DMS53 treated with DMSO at 0.1 percent for 48 hours (cell line): ENCODE measurements around the gene CETP.
"Not testable (repeated sequence)": the region's sequence is repeated elsewhere in the genome, so short reads cannot be mapped to it uniquely, and the experiment has no call there.

Experiments used
- DNase-seq: peaks from one replicate; lab custom pipeline; 2025; ENCODE audit not compliant: unreplicated experiment; lab: John Stamatoyannopoulos, UW

The CETP gene

DNA sequence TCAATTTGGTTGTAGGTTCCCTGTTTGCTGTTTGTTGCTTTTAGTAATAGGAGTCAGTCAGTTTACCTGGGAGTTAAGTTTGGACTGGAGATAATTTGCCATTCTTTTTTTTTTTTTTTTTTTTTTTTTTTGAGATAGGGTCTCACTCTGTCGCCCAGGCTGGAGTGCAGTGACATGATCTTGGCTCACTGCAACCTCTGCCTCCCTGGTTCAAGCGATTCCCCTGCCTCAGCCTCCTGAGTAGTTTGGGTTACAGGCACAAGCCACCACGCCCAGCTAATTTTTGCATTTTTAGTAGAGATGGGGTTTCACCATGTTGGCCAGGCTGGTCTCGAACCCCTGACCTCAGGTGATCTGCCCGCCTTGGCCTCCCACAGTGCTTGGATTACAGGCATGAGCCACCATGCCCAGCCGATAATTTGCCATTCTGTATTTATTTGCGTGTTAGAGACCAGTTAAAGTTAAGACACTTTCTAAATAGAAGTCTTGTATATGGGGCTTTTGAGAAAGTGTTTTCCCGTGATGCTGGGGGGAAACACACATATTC, 27.1 kb upstream of the CETP start:
- not testable (repeated sequence) for DNase-seq

DNA sequence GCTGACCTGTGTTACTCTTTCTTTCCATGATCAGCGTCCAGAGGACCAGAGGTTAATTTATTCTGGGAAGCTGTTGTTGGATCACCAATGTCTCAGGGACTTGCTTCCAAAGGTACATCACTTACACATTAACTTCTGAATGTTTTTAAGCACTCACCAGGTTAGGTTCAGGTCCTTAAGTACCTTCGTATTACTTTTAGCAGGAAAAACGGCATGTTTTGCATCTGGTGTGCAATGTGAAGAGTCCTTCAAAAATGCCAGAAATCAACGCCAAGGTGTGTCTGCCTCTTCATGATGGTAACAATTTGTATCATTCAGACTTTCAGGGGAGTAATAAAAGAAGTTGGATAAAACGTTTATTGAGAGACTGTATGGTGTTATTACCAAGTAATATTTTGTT, 26.5 kb upstream of the CETP start:
- no peak for DNase-seq

DNA sequence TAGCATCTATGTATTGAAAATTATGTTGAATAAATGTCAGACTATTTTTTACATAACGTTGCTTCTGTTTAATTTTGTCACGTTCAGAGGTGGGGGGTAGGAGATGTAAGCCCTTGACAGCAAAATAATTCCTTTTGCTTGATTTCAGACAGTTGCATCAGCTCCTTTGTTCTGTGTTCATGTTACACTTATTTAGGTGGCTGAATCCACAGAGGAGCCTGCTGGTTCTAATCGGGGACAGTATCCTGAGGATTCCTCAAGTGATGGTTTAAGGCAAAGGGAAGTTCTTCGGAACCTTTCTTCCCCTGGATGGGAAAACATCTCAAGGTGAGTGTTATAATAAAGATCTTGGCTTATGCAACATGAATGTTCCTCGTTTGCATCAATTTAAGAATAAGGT, 25.3 kb upstream of the CETP start:
- peak; percentile 19 for DNase-seq

DNA sequence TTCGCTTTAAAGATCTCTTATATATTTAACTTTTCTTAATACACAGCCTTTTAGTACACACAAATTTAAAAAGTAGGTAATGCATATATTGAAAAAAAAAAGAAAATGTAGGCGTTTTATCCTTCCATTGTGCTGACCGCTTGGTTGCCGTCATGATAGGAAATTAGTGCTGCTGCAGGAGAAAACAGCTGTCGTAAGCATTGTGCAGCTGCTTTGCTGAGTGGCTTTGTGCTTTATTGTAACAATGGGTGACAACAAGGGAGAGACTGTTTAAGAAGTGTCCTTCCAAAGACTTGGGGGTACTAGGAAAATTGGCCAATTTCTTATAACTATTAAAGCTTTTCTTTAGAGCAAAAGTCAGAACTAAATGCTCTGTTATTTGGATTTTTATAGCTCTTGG, 24.8 kb upstream of the CETP start:
- DNase-seq: no peak

DNA sequence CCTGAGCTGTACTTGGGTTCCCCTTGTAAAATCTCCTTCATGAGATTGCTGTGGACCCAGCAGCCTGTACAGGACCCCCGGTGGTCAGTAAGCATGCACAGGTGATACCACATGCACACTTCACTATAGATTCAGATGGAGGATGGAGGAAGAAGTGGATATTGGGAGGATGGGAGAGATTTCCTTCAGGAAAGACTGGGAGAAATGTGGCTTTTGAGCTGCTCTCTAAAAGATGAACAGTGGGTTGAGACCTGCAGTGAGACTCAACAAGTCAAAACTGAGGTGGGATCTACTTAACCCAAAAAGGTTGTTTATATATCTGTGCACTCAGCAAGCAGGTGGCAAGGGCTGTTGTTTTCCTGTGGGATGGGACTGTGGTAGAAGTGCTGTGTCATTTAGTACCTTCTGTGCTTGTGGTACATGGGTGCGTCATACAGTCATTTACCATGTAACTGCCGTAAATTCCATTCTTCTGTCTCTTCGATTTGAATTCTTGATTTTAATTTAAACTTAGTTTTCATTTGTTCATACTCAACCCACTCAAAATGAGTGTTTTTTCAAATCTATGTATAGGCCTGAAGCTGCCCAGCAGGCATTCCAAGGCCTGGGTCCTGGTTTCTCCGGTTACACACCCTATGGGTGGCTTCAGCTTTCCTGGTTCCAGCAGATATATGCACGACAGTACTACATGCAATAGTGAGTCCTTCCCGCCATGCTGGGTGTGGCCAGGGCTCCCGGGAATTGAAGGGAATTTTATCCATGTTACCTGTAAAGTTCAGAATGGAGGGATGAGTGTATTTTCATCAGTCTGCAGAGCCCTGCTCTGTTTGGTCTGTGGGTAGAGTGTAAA, 22.9 kb upstream of the CETP start:
- no peak for DNase-seq

DNA sequence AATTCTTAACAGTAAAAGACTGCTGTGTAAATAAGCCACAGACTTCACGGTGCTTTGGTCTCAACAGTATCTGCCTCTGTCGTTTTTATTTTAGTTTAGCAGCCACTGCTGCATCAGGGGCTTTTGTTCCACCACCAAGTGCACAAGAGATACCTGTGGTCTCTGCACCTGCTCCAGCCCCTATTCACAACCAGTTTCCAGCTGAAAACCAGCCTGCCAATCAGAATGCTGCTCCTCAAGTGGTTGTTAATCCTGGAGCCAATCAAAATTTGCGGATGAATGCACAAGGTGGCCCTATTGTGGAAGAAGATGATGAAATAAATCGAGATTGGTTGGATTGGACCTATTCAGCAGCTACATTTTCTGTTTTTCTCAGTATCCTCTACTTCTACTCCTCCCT, 21.9 kb upstream of the CETP start:
- no peak for DNase-seq

DNA sequence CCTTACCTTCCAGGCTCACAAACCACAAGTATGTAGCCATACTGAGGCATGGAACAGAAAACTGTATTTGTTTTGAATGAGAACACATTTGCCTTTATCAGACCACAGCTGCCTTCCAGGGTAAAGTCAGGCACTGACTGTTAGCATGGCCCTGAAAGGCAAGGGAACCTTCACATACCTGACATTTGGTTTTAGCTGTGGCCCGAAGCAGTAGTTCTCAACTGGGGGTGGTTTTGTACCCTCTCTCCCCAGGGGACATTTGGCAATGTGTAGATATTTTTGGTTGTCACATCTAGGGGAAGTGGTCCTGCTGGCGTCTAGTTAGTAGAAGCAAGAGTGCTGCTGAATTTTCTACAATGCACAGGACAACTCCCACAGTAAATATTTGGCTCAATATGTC, 20.7 kb upstream of the CETP start:
- DNase-seq: no peak

DNA sequence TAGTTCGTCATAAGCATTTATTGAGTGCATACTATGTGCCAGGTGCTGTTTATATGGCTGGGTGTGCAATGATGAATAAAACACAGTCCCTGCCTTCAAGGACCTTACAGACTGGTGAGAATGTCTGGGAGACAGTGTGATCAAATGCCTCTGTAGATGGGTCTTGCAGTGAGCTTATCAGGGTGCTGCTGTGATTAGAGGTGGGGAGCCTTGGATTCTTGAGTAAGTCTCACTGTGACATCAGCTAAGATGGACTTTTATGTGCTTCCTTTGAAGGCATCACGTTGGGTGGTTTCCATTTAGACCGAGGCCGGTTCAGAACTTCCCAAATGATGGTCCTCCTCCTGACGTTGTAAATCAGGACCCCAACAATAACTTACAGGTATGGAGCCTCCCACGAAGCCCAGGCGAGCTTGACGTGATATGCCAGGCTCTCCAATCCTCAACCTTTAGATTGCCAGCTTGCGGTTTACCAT, 19.9 kb upstream of the CETP start:
- no peak for DNase-seq

DNA sequence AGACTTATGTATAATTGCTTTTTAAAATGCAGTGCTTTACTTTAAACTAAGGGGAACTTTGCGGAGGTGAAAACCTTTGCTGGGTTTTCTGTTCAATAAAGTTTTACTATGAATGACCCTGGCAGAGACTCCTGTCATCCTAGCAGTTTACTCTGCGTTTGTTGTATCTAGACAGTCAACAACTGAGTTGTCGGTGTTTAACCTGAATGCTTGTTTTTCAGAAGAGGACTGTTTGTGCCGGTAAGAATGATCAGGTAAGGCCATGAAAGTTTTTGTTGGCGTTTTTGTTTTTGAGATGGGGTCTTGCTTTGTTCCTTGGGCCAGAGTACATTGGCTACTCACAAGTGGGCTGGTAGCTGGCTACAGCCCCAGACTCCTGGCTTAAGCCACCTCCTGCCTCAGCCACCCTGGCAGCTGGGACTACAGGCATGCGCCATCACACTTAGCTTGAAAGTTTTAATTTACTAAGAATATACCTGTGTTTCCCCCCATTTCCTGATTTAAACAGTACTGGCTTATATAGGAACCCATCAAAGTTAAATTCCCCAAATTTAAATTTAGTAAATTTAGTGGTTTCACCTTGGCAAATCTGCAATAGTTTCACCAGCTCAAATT, 17.9 kb upstream of the CETP start:
- DNase-seq: no peak

DNA sequence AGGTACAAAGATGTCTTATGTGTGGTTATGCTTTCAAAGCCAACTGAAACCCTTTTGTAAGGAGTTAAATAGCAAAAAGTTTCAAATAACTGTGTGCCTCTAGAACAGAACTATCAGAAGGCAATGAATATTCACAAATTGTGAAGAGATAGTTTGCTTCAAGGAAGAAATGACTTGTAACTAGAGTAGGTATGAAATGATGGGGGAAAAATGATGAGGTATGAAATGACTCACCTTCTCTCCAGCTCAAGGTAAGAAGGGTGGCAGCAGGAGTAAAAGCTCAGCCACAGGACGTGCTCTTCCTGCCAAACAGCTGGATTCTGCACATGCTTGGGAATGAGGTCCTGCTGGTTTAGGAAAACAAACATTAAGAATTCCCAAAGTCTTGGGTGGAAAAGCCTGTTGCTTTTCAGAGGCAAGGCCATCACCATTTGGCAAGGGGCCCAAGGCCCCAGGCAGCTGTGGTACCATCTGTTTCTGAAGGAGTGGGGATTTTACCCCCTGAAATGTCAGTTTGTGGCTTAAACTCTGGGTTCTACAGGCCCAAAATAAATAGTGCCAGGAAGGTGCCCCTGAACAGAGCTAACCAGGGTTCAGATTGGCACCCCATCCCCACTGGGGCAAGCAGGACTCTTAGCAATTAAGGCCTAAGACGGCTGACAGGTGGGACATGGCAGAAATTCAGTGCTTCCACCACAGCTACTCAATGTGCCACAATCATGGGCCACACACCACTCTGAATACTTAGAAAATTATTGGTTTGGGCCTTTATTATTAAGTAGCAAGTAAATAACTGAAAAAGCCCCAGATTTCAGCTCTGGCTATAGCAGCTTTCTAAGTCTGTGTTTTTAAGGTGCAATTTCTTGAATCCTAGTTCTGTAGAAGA, 16.6 kb upstream of the CETP start:
- DNase-seq: peak; percentile 34

DNA sequence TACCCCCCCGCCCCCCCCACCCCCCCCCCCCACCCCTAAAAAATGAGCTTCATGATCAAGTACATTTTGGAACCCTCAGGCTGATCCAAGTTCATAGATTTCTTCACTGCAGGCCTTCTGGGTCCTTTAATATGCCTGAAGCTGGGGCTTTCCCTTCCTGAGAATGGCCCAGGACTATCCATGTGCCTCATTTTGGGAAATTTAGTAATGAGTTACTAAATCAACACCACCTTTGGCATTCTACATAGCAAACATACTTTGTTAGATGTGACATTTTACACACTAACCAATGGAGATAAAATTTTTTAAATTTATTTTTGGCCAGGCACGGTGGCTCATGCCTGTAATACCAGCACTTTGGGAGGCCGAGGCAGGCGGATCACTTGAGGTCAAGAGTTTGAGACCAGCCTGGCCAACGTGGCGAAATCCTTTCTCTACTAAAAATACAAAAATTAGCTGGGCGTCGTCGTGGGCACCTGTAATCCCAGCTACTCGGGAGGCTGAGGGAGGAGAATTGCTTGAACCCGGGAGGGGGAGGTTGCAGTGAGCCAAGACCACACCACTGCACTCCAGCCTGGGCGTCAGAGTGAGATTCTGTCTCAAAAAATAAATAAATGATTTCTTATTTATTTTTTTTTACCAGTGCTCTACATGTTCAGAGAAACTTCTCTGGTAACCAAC, 15.8 kb upstream of the CETP start:
- DNase-seq: no peak

DNA sequence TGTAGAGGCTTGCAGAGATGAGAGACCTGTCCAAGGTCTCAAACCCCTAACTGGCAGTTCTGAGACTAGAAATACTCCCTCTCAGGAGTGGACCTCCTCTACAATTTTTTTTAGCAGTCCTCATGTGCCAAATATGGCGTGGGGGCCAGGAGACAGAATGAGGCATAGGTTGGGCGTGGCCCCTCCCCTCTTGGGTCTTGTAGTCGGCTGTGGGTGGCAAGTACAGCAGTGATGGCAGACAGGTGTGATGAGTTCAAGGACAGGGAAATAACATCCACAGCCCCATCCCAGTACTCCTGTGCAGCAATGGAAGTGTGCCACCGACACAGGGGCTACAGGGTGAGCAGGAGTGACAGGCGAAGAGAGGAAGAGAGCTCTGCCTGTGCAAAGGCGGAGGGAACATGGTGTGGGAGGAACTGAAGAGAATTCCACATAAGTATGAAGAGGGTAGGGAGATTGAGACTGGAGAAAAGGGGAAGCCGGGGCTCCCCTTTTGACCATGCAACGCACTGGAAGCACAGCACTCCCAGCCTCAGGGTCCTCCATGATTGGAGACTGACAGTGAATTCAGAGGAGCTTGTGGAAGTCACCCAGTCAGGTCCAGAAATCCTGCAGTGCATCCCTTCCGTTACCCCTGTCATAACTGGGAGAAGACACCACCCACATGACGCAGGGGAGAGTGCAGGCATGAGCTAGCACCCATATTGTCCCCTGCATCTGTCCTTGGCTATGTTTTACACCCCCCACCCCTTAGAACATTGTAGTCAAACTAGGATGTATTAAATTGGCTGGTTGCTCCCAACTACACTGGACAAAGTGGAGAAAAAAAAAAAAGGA, 14.8 kb upstream of the CETP start:
- DNase-seq: no peak

DNA sequence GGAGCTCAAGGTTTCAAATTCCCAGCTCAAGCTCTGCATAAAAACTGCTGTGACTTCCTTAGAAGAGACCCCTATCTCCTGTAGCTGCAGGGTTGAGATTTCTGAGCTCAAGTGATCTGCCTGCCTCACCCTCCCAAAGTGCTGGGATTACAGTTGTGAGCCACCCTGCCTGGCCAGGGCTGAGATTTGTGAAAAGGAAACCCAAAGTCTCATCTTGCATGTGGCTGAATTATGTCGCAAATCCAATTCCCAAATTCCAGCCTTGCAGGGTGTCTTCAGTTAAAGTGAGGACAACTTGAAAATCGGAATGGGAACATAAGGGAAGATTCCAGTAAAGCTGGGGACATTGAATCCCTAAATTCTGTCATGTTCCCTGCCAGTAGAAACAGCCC, 14.2 kb upstream of the CETP start:
- DNase-seq: no peak

DNA sequence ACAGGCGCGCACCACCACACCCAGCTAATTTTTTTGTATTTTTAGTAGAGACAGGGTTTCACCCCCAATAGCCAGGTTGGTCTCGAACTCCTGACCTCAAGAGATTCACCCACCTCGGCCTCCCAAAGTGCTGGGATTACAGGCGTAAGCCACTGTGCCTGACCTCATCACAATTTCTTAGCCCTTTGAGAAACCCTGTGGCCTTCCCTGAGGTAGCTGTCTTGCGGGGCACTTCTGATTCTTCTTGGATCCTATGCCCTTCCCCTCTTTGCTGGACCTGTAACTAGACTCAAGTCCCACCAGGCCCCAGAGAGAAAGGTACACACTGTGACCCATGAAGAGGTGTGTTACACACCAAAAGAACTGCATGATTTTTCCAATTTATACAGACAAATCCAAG, 13.5 kb upstream of the CETP start:
- no peak for DNase-seq

DNA sequence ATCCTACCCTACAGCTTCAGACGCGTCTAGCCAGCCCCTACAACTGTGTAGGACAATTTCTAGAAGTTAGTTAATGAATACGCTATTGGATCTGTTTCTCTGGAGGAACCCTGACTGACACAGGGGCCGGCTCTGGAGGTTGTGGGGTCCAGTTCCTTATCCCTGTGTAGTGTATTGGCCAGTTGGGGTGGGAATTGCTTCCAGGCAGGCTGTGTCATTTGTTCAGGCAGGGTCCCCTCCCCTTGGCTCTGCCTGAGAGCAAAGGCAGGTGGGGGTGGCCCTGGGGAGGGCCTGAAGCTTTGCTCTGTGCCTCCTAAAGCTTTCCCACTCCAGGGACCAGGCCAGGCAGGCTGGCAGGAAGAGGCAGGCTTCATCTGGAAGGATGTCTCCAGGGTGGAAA, 11.7 kb upstream of the CETP start:
- DNase-seq: no peak

DNA sequence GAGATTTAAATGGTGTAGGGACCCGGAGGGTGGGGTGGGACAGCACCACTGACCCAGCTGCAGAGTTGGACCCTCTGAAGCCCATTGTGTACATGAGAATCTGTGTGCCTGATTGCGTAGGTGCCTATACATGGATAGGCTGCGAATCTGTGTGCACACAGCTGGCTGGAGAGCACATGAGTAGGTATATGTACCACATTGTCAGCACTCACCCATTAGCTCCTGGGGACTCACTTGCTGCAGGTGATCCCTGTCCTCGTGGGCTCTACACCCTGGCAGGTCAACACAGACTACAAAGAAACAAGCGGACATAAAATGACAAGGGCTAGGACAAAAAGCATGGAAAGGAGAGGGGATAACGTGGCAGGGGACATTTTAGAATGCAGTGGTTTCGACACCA, 11.3 kb upstream of the CETP start:
- DNase-seq: no peak

DNA sequence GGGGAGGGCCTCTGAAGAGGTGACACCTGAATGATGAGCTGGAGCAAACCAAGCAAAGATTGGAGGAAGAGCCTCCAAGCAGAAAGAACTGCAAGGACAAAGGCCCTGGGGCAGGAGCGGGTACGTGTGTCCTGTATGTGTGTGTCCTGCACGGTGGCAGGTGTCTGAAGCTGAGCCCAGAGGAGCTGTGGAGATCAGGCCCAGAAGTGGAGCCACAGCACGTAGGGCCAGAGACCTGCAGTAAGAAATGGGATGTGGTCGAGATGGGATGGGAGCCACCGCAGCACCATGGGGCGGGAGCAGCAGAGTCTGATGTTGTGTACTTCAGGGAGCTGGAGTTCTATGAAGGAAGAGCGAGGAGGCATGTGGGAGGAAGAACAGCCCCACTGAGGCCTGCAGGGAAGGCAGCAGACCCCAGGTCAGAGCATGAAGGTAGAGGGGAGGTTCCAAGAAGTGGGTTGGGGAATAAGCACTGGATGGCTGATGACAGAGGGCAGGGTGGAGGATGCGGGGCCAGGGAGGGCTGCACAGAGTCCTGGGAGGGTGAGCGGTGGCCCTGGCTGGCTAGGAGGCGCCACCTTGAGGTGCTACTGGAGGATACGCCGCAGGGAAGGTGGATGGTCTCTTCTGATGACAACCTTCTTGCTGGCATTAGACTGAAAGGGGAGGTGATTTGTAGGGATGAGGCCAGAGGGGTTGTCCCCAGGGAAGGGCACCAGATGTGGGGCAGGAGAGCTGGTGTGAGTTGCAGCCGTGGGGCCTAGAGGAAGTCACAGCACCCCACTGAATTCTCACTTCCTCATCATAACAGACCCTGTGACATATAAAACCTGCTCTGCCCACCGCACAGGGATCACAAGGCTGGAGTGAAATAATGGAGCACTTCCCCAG, 10.6 kb upstream of the CETP start:
- peak; percentile 49 for DNase-seq

DNA sequence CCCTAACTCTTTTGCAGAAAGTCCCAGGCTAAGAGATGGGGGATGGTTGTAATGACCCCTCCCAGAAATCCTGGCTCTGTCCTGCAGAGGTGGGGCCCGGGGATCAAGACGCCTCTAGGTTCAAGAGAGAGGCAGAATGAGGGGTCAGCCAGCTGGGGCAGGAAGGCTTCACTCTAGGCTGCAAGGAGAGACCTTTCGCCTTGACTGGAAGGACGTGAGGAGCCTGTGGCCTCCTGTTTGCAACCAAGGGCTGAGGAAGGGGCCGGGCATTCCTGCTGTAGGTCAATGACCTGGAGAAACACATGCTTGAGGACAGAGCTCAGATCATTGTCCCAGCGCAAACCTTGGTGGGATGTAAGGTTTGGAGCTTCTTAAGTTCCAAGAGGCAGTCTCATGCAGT, 8.7 kb upstream of the CETP start:
- no peak for DNase-seq

DNA sequence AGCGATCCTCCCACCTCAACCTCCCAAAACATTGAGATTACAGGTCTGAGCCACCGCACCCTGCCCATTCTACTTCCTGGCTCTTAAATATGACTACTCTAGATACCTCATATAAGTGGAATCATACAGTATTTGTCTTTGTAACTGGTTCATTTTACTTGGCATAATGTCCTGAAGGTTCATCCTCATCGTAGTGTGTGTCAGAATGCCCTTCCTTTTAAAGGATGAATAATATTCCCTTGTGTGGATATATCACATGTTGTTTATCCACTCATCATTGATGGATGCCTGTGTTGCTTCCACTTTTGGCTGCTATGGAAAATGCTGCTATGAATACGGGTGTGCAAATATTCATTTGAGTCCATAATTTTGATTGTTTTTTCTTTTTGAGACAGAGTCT, 5.7 kb upstream of the CETP start:
- no peak for DNase-seq
